ENCODE measurements around the gene ANTXRL. TPM values are rescaled to one million over a fixed set of nuclear protein-coding genes. Genes with fewer than 3 reads are reported as not detected.
A peak's percentile ranks its signal among the peaks of the same experiment; 100 is the strongest.

Gene ANTXRL
- total RNA-seq, 4 donors from 2014 or later, result not detected

DNA sequence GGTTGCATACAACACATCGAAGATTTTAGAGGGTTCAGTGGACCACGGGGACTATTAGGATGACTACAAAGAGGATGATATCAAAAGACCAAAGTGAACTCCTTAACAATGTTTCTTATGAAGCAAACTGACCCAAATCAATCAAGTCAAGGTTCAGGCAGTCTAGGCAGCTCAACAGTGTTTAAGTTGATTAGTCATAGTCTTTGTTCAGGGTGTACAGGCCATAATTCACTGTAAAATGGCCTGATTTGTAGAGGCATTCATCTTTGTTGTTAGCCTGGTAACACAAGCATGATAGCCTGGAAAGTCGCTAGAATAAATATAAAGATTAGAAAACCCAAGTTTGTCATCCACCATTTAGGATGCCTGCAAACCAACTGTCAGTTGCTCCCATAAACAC is 32.6 kb downstream of the ANTXRL start:
- Histone ChIP-seq H3K4me1 (no peaks in the 10 kb centered on the region), H3K4me3 (no peak overlapping the region), H3K36me3 (no peaks in the 10 kb centered on the region), H3K9me3 (no peaks in the 10 kb centered on the region), H3K27ac (no peak overlapping the region), H3K27me3 (no peaks in the 10 kb centered on the region)
- in situ Hi-C loops (cut with MboI; ENCODE audit: low sequenced_read_pairs in 4 of 4), result no loop called here
- intact Hi-C loops (cut with DNase I; ENCODE audit: low total_unique reads), result no loop called here
- TF ChIP-seq, protein P1, sequence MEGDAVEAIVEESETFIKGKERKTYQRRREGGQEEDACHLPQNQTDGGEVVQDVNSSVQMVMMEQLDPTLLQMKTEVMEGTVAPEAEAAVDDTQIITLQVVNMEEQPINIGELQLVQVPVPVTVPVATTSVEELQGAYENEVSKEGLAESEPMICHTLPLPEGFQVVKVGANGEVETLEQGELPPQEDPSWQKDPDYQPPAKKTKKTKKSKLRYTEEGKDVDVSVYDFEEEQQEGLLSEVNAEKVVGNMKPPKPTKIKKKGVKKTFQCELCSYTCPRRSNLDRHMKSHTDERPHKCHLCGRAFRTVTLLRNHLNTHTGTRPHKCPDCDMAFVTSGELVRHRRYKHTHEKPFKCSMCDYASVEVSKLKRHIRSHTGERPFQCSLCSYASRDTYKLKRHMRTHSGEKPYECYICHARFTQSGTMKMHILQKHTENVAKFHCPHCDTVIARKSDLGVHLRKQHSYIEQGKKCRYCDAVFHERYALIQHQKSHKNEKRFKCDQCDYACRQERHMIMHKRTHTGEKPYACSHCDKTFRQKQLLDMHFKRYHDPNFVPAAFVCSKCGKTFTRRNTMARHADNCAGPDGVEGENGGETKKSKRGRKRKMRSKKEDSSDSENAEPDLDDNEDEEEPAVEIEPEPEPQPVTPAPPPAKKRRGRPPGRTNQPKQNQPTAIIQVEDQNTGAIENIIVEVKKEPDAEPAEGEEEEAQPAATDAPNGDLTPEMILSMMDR (IDR thresholded peaks at IDR 0.05 in 4 of 5, conservative IDR thresholded peaks at IDR 0.05 in 1 of 5), result no peak
- no peak for TF ChIP-seq POLR2A (IDR thresholded peaks at IDR 0.05)
- ATAC-seq (no peak), DNase-seq (no peak)

DNA sequence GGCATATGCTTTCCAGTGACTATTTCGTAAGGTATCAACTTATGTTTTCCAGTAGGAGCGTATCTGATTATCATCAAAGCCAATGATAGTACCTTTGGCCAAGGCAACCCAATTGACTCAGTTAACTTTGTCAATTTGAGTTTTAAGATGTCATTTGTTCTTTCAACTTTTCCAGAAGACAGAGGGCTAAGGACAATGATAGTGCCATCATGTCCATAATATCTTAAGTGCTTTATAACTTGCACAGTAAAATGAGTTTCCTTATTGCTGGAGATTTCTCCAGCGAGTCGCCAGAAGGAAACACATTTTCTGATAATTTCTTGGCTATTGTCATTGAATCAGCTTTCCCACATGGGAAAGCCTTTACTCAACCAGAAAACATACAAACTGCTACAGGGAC is 35.0 kb downstream of the ANTXRL start:
- DNase-seq (no peak), ATAC-seq (no peak)
- Histone ChIP-seq H3K27me3 (no peaks in the 10 kb centered on the region), H3K9me3 (no peaks in the 10 kb centered on the region), H3K27ac (no peak overlapping the region), H3K4me3 (no peak overlapping the region), H3K4me1 (no peaks in the 10 kb centered on the region), H3K36me3 (no peaks in the 10 kb centered on the region)
- TF ChIP-seq, protein P1 (IDR thresholded peaks at IDR 0.05 in 4 of 5, conservative IDR thresholded peaks at IDR 0.05 in 1 of 5), result no peak
- TF ChIP-seq POLR2A (IDR thresholded peaks at IDR 0.05), result no peak
- intact Hi-C loops (cut with DNase I; ENCODE audit: low total_unique reads) (no loop called here), in situ Hi-C loops (cut with MboI; ENCODE audit: low sequenced_read_pairs in 4 of 4) (loop anchor here in 1 of 4 donors (10.0 kb wide), 1 partner anchor 97 kb away; no protein-coding TSS in a partner anchor)

DNA sequence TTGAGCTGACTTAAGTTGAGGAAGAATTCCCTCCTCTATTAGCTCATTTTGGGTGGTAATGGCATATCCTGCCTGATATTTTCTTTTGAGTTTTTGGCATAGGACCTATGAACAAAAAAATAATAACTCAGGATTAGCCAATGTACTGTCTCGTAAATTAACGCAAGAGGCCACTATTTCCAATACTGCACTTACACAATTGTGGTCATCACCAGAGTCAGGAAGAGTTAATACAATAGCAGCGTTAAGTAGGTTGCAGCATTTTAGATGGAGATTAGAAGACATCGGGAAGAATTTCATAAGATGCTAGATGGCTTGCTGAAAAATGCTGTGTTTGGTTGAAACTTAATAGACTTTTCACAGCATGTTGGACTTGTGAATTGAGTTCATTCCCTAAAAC is 36.4 kb downstream of the ANTXRL start:
- H3K27ac ChIP-seq, result no peak overlapping the region
- intact Hi-C loops (cut with DNase I; ENCODE audit: low total_unique reads) (no loop called here), in situ Hi-C loops (cut with MboI; ENCODE audit: low sequenced_read_pairs in 4 of 4) (loop anchor here in 1 of 4 donors (10.0 kb wide), 1 partner anchor 98 kb away; no protein-coding TSS in a partner anchor)
- ATAC-seq (no peak), DNase-seq (no peak)
- no peaks in the 10 kb centered on the region for H3K4me1 ChIP-seq
- TF ChIP-seq, protein P1 (IDR thresholded peaks at IDR 0.05 in 4 of 5, conservative IDR thresholded peaks at IDR 0.05 in 1 of 5), result no peak
- TF ChIP-seq POLR2A (IDR thresholded peaks at IDR 0.05), result no peak
- H3K36me3 ChIP-seq, result no peaks in the 10 kb centered on the region
- no peak overlapping the region for H3K4me3 ChIP-seq
- H3K9me3 ChIP-seq, result no peaks in the 10 kb centered on the region
- no peaks in the 10 kb centered on the region for H3K27me3 ChIP-seq

DNA sequence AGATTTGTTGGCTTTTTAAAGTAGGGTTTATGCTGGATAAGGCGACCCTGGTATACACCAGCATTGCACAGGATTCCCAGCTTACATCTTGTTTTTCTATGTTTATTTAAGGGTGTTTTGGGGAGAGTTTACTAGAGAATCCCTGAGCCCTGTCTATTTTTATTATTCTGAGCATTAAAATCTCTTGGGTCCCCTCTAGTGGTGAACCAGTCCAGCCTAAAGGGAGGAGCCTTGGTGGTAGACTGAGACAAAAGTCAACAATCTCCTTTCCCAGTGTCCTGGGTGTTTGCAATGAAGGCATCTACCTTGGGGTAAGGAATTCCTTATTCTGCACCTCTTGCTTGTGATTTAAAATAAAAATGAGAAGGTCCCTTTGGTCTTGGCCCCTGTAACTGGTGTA is 38.2 kb downstream of the ANTXRL start:
- Histone ChIP-seq H3K27ac (no peak overlapping the region), H3K4me3 (no peak overlapping the region), H3K27me3 (no peaks in the 10 kb centered on the region), H3K36me3 (no peaks in the 10 kb centered on the region), H3K4me1 (no peaks in the 10 kb centered on the region), H3K9me3 (no peaks in the 10 kb centered on the region)
- no peak for ATAC-seq
- in situ Hi-C loops (cut with MboI; ENCODE audit: low sequenced_read_pairs in 4 of 4) (loop anchor here in 1 of 4 donors (10.0 kb wide), 1 partner anchor 100 kb away; no protein-coding TSS in a partner anchor), intact Hi-C loops (cut with DNase I; ENCODE audit: low total_unique reads) (no loop called here)
- TF ChIP-seq POLR2A (IDR thresholded peaks at IDR 0.05), result no peak
- TF ChIP-seq, protein P1 (IDR thresholded peaks at IDR 0.05 in 4 of 5, conservative IDR thresholded peaks at IDR 0.05 in 1 of 5), result peak in 1 of 5 experiments; percentile 24
- DNase-seq, result no peak

DNA sequence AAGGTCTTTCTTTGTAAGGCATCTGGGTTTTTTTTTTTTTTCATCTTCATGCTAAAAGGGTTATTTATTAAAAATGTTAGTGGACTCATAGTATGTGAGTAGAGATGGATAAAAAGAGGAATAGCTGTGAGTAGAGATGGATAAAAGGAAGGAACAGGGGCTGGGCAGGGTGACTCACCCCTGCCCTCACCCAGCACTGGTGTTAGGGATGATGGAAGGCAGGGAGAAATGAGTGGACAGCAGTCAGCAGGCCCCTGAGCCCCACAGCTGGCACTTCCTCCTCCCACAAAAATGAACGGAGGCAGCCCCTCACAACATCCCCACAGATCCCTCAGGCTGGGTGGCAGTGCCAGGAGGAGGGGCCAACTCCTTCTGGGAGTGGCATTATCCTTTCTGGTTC is 39.3 kb downstream of the ANTXRL start:
- no peaks in the 10 kb centered on the region for H3K9me3 ChIP-seq
- in situ Hi-C loops (cut with MboI; ENCODE audit: low sequenced_read_pairs in 4 of 4), result loop anchor here in 1 of 4 donors (10.0 kb wide), 1 partner anchor 101 kb away; no protein-coding TSS in a partner anchor
- H3K36me3 ChIP-seq, result no peaks in the 10 kb centered on the region
- DNase-seq, result no peak
- no peak overlapping the region for H3K4me3 ChIP-seq
- TF ChIP-seq POLR2A (IDR thresholded peaks at IDR 0.05), result no peak
- TF ChIP-seq, protein P1 (IDR thresholded peaks at IDR 0.05 in 4 of 5, conservative IDR thresholded peaks at IDR 0.05 in 1 of 5), result no peak
- H3K4me1 ChIP-seq, result no peaks in the 10 kb centered on the region
- no peak overlapping the region for H3K27ac ChIP-seq
- H3K27me3 ChIP-seq, result no peaks in the 10 kb centered on the region
- intact Hi-C loops (cut with DNase I; ENCODE audit: low total_unique reads), result no loop called here
- ATAC-seq, result no peak
